Skeletal muscle satellite cell (primary cell): ENCODE results near the gene KIAA1549.

Experiments used
- H3K27me3 ChIP-seq: 2 replicates; pipeline ENCODE4 v1.7.0; 2013; ENCODE audit warnings: low read length; ENCODE audit not compliant: control insufficient read depth, insufficient read depth
- H3K36me3 ChIP-seq: 2 replicates; pipeline ENCODE4 v1.7.0; 2013; ENCODE audit warnings: mild to moderate bottlenecking, control low read depth, low read length; ENCODE audit not compliant: insufficient read depth
- H3K4me1 ChIP-seq: 2 replicates; pipeline ENCODE4 v1.7.0; 2013; ENCODE audit warnings: low read length; ENCODE audit not compliant: control insufficient read depth, insufficient read depth
- H3K4me2 ChIP-seq: 2 replicates; pipeline ENCODE4 v1.7.0; 2013; ENCODE audit warnings: mild to moderate bottlenecking, low read length
- H3K4me3 ChIP-seq: 2 replicates; pipeline ENCODE4 v1.7.0; 2013; ENCODE audit warnings: low read length
- H3K9ac ChIP-seq: 2 replicates; pipeline ENCODE4 v1.7.0; 2013; ENCODE audit warnings: mild to moderate bottlenecking, low read depth, low read length, moderate library complexity
- H3K9me3 ChIP-seq: replicated peaks from 2 replicates; pipeline ENCODE4 v1.7.0; 2013; ENCODE audit warnings: mild to moderate bottlenecking, control low read depth, low read length

KIAA1549 gene

GRCh38 chr7:138861051-138861450 is 120.1 kb downstream of the KIAA1549 start:
- no peaks in the 10 kb centered on the region for H3K36me3 ChIP-seq
- H3K9ac ChIP-seq: no peak overlapping the region
- H3K27me3 ChIP-seq: no peaks in the 10 kb centered on the region
- no peaks in the 10 kb centered on the region for H3K9me3 ChIP-seq
- peaks cover 9% of the 10 kb centered on the region for H3K4me1 ChIP-seq
- H3K4me3 ChIP-seq: no peak overlapping the region
- no peak overlapping the region for H3K4me2 ChIP-seq

GRCh38 chr7:138857728-138858127 is 123.5 kb downstream of the KIAA1549 start:
- no peak overlapping the region for H3K4me2 ChIP-seq
- no peaks in the 10 kb centered on the region for H3K4me1 ChIP-seq
- no peaks in the 10 kb centered on the region for H3K27me3 ChIP-seq
- H3K9ac ChIP-seq: no peak overlapping the region
- H3K9me3 ChIP-seq: no peaks in the 10 kb centered on the region
- H3K4me3 ChIP-seq: no peak overlapping the region
- no peaks in the 10 kb centered on the region for H3K36me3 ChIP-seq

GRCh38 chr7:138854115-138854645 is 127.0 kb downstream of the KIAA1549 start:
- Histone ChIP-seq H3K4me3 (no peak overlapping the region), H3K27me3 (no peaks in the 10 kb centered on the region), H3K4me2 (no peak overlapping the region), H3K9ac (no peak overlapping the region), H3K36me3 (no peaks in the 10 kb centered on the region), H3K4me1 (no peaks in the 10 kb centered on the region), H3K9me3 (no peaks in the 10 kb centered on the region)

- Histone ChIP-seq H3K4me2 (no peak overlapping the region), H3K36me3 (no peaks in the 10 kb centered on the region), H3K9me3 (no peaks in the 10 kb centered on the region), H3K4me3 (no peak overlapping the region), H3K9ac (no peak overlapping the region), H3K27me3 (no peaks in the 10 kb centered on the region), H3K4me1 (no peaks in the 10 kb centered on the region)
These were observed 127.7 kb downstream of the KIAA1549 start for GRCh38 chr7:138853448-138853847.

GRCh38 chr7:138852469-138852868 is 128.7 kb downstream of the KIAA1549 start:
- H3K36me3 ChIP-seq: no peaks in the 10 kb centered on the region
- H3K9ac ChIP-seq: no peak overlapping the region
- no peaks in the 10 kb centered on the region for H3K9me3 ChIP-seq
- H3K4me2 ChIP-seq: no peak overlapping the region
- no peak overlapping the region for H3K4me3 ChIP-seq
- H3K4me1 ChIP-seq: no peaks in the 10 kb centered on the region
- H3K27me3 ChIP-seq: no peaks in the 10 kb centered on the region

- no peak overlapping the region for H3K4me3 ChIP-seq
- H3K27me3 ChIP-seq: no peaks in the 10 kb centered on the region
- no peak overlapping the region for H3K9ac ChIP-seq
- H3K9me3 ChIP-seq: no peaks in the 10 kb centered on the region
- H3K4me2 ChIP-seq: no peak overlapping the region
- H3K36me3 ChIP-seq: no peaks in the 10 kb centered on the region
- no peaks in the 10 kb centered on the region for H3K4me1 ChIP-seq
These were observed 131.5 kb downstream of the KIAA1549 start for GRCh38 chr7:138849701-138850100.

GRCh38 chr7:138848056-138848980 is 132.9 kb downstream of the KIAA1549 start:
- Histone ChIP-seq H3K4me1 (no peaks in the 10 kb centered on the region), H3K27me3 (no peaks in the 10 kb centered on the region), H3K4me3 (no peak overlapping the region), H3K4me2 (no peak overlapping the region), H3K9me3 (no peaks in the 10 kb centered on the region), H3K9ac (no peak overlapping the region), H3K36me3 (no peaks in the 10 kb centered on the region)

GRCh38 chr7:138845711-138846110 is 135.5 kb downstream of the KIAA1549 start:
- Histone ChIP-seq H3K9ac (no peak overlapping the region), H3K4me2 (no peak overlapping the region), H3K9me3 (no peaks in the 10 kb centered on the region), H3K4me3 (no peak overlapping the region), H3K27me3 (no peaks in the 10 kb centered on the region), H3K36me3 (no peaks in the 10 kb centered on the region), H3K4me1 (no peaks in the 10 kb centered on the region)

GRCh38 chr7:138843632-138844580 is 137.3 kb downstream of the KIAA1549 start:
- Histone ChIP-seq H3K4me2 (no peak overlapping the region), H3K36me3 (no peaks in the 10 kb centered on the region), H3K9ac (no peak overlapping the region), H3K27me3 (no peaks in the 10 kb centered on the region), H3K4me1 (no peaks in the 10 kb centered on the region), H3K4me3 (no peak overlapping the region), H3K9me3 (no peaks in the 10 kb centered on the region)

- H3K36me3 ChIP-seq: no peaks in the 10 kb centered on the region
- no peak overlapping the region for H3K9ac ChIP-seq
- no peak overlapping the region for H3K4me3 ChIP-seq
- no peak overlapping the region for H3K4me2 ChIP-seq
- no peaks in the 10 kb centered on the region for H3K27me3 ChIP-seq
- no peaks in the 10 kb centered on the region for H3K4me1 ChIP-seq
- no peaks in the 10 kb centered on the region for H3K9me3 ChIP-seq
These were observed 139.1 kb downstream of the KIAA1549 start for GRCh38 chr7:138842111-138842510.

- H3K36me3 ChIP-seq: no peaks in the 10 kb centered on the region
- no peaks in the 10 kb centered on the region for H3K9me3 ChIP-seq
- no peak overlapping the region for H3K4me3 ChIP-seq
- H3K4me2 ChIP-seq: no peak overlapping the region
- no peaks in the 10 kb centered on the region for H3K4me1 ChIP-seq
- H3K9ac ChIP-seq: no peak overlapping the region
- no peaks in the 10 kb centered on the region for H3K27me3 ChIP-seq
These were observed 143.0 kb downstream of the KIAA1549 start for GRCh38 chr7:138838166-138838565.
